Activated T-cell treated with anti-CD3 and anti-CD28 coated beads for 48 hours (primary cell): ENCODE results near the gene SIRT6.
"Not testable (repeated sequence)": the region's sequence is repeated elsewhere in the genome, so short reads cannot be mapped to it uniquely, and the experiment has no call there.

Experiments used
- DNase-seq: peaks from one replicate; pipeline ENCODE4 v3.0.0-alpha.2; 2020; ENCODE audit warnings: low read depth

Gene SIRT6

GRCh38 chr19:4135386-4135785 lies 47.0 kb downstream of the SIRT6 start:
- DNase-seq: not testable (repeated sequence)

- no peak for DNase-seq
These were observed 48.0 kb downstream of the SIRT6 start for GRCh38 chr19:4134351-4134750.

GRCh38 chr19:4130744-4131438 lies 51.5 kb downstream of the SIRT6 start:
- DNase-seq: no peak

GRCh38 chr19:4129050-4129449 lies 53.3 kb downstream of the SIRT6 start:
- DNase-seq: not testable (repeated sequence)

- DNase-seq: not testable (repeated sequence)
These were observed 55.0 kb downstream of the SIRT6 start for GRCh38 chr19:4127322-4127721.

GRCh38 chr19:4124638-4125037 lies 57.7 kb downstream of the SIRT6 start:
- DNase-seq: no peak
